RWPE1 (cell line): ENCODE measurements around the gene PRR35.
A peak's percentile ranks its signal among the peaks of the same experiment; 100 is the strongest.

ENCODE experiments used
- CTCF ChIA-PET: fragments of 350-600 bp; sonication (Branson Sonifier 250); formaldehyde crosslinking; extraction: SDS; loops from one replicate; lab custom pipeline; 2021; lab: Yijun Ruan, JAX
- POLR2A ChIA-PET: fragments of 400-600 bp; formaldehyde crosslinking; extraction: SDS; loops from one replicate; lab custom pipeline; 2020; ENCODE audit warnings: antibody characterized with exemption; ENCODE audit not compliant: low non-redundant PET; lab: Yijun Ruan, JAX
- DNase-seq: peaks from one replicate; pipeline ENCODE4 v3.0.0; 2012; ENCODE audit warnings: low spot score
- H3K27ac ChIP-seq: fragments of 450-650 bp; 2 replicates; pipeline ENCODE4 v1.5.1; 2017
- CTCF ChIP-seq: fragments of 450-650 bp; conservative IDR thresholded peaks from 2 replicates; pipeline ENCODE4 v1.5.1; 2017; ENCODE audit warnings: low read depth, mild to moderate bottlenecking

PRR35 gene

GRCh38 chr16:567373-568256, 7.4 kb downstream of the PRR35 start:
- no peak for TF ChIP-seq CTCF
- POLR2A ChIA-PET = no interaction called here
- H3K27ac ChIP-seq = peak overlapping the region; percentile 90
- no peak for DNase-seq
- CTCF ChIA-PET = no interaction called here

GRCh38 chr16:568401-569258, 8.4 kb downstream of the PRR35 start:
- ChIA-PET POLR2A (no interaction called here), CTCF (no interaction called here)
- DNase-seq = no peak
- peak overlapping the region; percentile 90 for H3K27ac ChIP-seq
- TF ChIP-seq CTCF = no peak

- peak within 1 kb of the TSS; percentile 90 for H3K27ac ChIP-seq
- ChIA-PET POLR2A (no interaction called here), CTCF (interaction anchor here (1.0 kb wide), 1 partner anchor 13 kb away, joined by 4 read pairs; no protein-coding TSS in a partner anchor)
- TF ChIP-seq CTCF = no peak
- peak; percentile 67 for DNase-seq
Measured at GRCh38 chr16:569445-570254, 9.5 kb downstream of the PRR35 start, which contains the start of gene PIGQ. Gene PIGQ, plus strand, starts transcription at chr16:569968. Its CDS starts 4,107 bp downstream, at chr16:574075.

- DNase-seq = no peak
- POLR2A ChIA-PET = no interaction called here
- no peak for TF ChIP-seq CTCF
- H3K27ac ChIP-seq = peak overlapping the region; percentile 49
- CTCF ChIA-PET = no interaction called here
Measured at GRCh38 chr16:572865-573650, 12.9 kb downstream of the PRR35 start.

GRCh38 chr16:574021-574760, 14.0 kb downstream of the PRR35 start:
- no peak overlapping the region for H3K27ac ChIP-seq
- CTCF ChIA-PET = interaction anchor here (0.7 kb wide), 1 partner anchor 20 kb away, joined by 3 read pairs; no protein-coding TSS in a partner anchor
- TF ChIP-seq CTCF = no peak
- DNase-seq = no peak
- POLR2A ChIA-PET = no interaction called here
